Measurements from ENCODE around the gene TDRD10. TPM values are rescaled to one million over a fixed set of nuclear protein-coding genes. Genes with fewer than 3 reads are reported as not detected.
A peak's percentile ranks its signal among the peaks of the same experiment; 100 is the strongest.

TDRD10 gene
- polyA plus RNA-seq, 4 donors: 0.81 to 3.4 (median 1.6) TPM; not detected in 1

DNA sequence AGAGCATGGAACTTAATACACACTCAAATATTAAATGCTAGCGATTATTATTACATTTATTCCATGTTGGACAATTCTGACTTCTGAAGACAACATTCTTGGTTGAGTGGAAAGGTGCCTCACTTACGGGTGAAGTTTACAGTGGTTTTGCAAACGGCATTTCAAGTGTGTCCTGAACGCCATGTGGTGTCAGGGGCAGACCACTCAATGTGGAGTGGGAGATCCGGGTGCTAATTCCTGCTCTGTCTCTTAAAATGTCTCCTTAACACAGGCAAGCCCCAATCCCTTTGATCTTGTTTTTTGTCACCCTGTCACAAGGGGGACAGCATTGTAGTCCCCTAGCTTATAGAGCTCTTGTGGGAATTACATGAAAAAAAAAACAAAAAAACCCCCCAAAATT lies 5.6 kb upstream of the TDRD10 start:
- 71 to 83% (median 81%) methylated on average over 5 of the region's 5 CpGs for WGBS, 3 donors
- FAIRE-seq: no peak
- Histone ChIP-seq H3K4me3 (ENCODE audit: low read depth in 1 of 3, low read length in 3 of 3) (no peak overlapping the region), H3K9me3 (ENCODE audit: control insufficient read depth in 2 of 2, insufficient read depth in 1 of 2, low read depth in 1 of 2, low read length in 1 of 2) (no peaks in the 10 kb centered on the region), H3K4me1 (ENCODE audit: control insufficient read depth in 3 of 3, insufficient read depth in 2 of 3, low read depth in 1 of 3, low read length in 2 of 3) (peaks cover 0 to 3% (median 0%) of the 10 kb centered on the region in 3 donors), H3K36me3 (ENCODE audit: control insufficient read depth in 3 of 3, insufficient read depth in 2 of 3, low read depth in 1 of 3, low read length in 3 of 3) (peaks cover 0 to 2% (median 0%) of the 10 kb centered on the region in 3 donors), H3K27me3 (ENCODE audit: control insufficient read depth in 3 of 3, insufficient read depth in 3 of 3, low read length in 3 of 3) (peaks cover 0 to 31% (median 3%) of the 10 kb centered on the region in 3 donors), H3K27ac (ENCODE audit: low read depth in 1 of 3, low read length in 2 of 3) (no peak overlapping the region)
- DNase-seq: no peak

DNA sequence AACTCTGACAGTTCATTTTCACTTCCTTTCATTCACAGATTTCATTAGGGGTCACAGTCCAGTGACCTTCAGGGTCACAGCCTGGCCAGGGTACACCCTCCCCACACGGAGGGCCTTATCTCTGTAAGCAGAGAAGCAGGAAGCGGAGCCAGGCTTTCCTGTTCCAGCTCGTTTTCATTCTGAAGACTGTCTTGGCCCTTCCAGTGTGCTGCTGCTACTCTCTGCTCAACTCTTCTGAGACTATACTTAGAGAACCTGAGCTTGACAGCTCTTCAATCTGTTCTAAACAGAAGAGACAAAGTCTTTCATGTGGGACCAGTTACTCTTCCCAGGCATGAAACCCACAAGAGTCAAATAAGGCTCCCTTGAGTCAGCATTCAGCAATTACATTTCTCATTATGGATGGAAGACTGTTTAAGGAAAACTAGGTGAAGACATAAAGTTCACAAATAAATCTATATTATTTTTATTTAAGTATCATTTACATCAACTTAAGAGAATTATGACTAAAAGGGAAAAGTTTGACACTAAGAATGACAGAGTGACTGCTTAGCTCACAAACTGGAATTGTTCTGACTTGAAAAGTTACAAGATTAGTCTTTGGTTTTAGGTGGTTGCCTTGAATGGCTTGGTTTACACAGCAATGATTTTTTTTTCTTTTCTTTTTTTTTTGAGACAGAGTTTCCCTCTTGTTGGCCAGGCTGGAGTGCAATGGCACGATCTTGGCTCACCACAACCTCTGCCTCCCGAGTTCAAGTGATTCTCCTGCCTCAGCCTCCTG lies 4.8 kb upstream of the TDRD10 start:
- H3K36me3 ChIP-seq (ENCODE audit: control insufficient read depth in 3 of 3, insufficient read depth in 2 of 3, low read depth in 1 of 3, low read length in 3 of 3): no peaks in the 10 kb centered on the region
- DNase-seq: peak; percentile 61 to 66
- FAIRE-seq: no peak
- WGBS, 3 donors: 34 to 40% (median 39%) methylated on average over 5 of the region's 5 CpGs
- H3K27ac ChIP-seq (ENCODE audit: low read depth in 1 of 3, low read length in 2 of 3): peak overlapping the region in 1 of 3 donors; percentile 15
- H3K9me3 ChIP-seq (ENCODE audit: control insufficient read depth in 2 of 2, insufficient read depth in 1 of 2, low read depth in 1 of 2, low read length in 1 of 2): no peaks in the 10 kb centered on the region
- no peak overlapping the region for H3K4me3 ChIP-seq (ENCODE audit: low read depth in 1 of 3, low read length in 3 of 3)
- peaks cover 0 to 3% (median 0%) of the 10 kb centered on the region in 3 donors for H3K4me1 ChIP-seq (ENCODE audit: control insufficient read depth in 3 of 3, insufficient read depth in 2 of 3, low read depth in 1 of 3, low read length in 2 of 3)
- H3K27me3 ChIP-seq (ENCODE audit: control insufficient read depth in 3 of 3, insufficient read depth in 3 of 3, low read length in 3 of 3): peaks cover 2 to 33% (median 3%) of the 10 kb centered on the region in 3 donors

DNA sequence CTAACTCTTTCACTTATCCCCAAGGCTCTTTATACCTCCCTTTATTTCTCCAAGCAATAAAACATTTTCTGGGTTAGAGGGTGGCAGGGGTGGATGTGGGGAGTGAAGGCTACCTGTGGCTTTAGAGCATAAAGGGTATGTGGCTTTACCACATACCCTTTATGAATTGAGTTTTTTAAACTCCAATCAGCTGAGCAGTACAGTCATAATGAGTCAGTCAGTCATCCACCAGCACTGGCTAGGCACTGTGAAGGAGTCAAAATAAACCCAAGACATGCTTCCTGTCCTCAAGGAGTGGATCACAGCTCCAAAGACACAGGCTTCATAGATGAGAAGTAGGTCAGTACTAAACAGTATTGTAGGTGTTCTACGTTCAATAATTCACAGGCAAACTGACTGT lies 2.6 kb upstream of the TDRD10 start:
- Histone ChIP-seq H3K27me3 (ENCODE audit: control insufficient read depth in 3 of 3, insufficient read depth in 3 of 3, low read length in 3 of 3) (peaks cover 2 to 53% (median 5%) of the 10 kb centered on the region in 3 donors), H3K27ac (ENCODE audit: low read depth in 1 of 3, low read length in 2 of 3) (no peak overlapping the region), H3K4me3 (ENCODE audit: low read depth in 1 of 3, low read length in 3 of 3) (no peak overlapping the region), H3K4me1 (ENCODE audit: control insufficient read depth in 3 of 3, insufficient read depth in 2 of 3, low read depth in 1 of 3, low read length in 2 of 3) (peaks cover 0 to 3% (median 0%) of the 10 kb centered on the region in 3 donors), H3K36me3 (ENCODE audit: control insufficient read depth in 3 of 3, insufficient read depth in 2 of 3, low read depth in 1 of 3, low read length in 3 of 3) (no peaks in the 10 kb centered on the region), H3K9me3 (ENCODE audit: control insufficient read depth in 2 of 2, insufficient read depth in 1 of 2, low read depth in 1 of 2, low read length in 1 of 2) (peaks cover 0 to 6% of the 10 kb centered on the region in 2 donors)
- FAIRE-seq: no peak
- DNase-seq: no peak
- 83 to 100% (median 89%) methylated on average over 1 of the region's 1 CpG for WGBS, 3 donors

DNA sequence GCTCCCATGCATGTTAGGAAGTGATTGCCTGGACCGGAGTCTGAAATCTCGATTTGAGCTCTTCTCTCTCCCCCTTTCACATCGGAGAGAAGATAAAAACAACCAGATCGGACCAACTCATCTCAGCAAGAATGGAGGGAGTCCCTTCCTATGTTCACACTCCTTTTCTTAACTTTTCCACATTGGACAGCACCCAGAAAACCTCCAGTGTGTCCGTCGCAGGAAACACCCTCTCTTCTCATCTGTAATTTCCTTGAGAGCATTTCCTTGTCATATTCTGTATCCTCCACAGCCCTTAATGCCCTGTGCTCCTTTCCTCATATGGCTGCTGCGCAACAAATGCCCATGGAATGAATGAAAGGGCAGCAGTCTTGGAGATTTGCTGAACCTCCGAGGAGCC lies 1.5 kb upstream of the TDRD10 start:
- H3K36me3 ChIP-seq (ENCODE audit: control insufficient read depth in 3 of 3, insufficient read depth in 2 of 3, low read depth in 1 of 3, low read length in 3 of 3): no peaks in the 10 kb centered on the region
- H3K27me3 ChIP-seq (ENCODE audit: control insufficient read depth in 3 of 3, insufficient read depth in 3 of 3, low read length in 3 of 3): peaks cover 2 to 61% (median 5%) of the 10 kb centered on the region in 3 donors
- H3K9me3 ChIP-seq (ENCODE audit: control insufficient read depth in 2 of 2, insufficient read depth in 1 of 2, low read depth in 1 of 2, low read length in 1 of 2): peaks cover 0 to 6% of the 10 kb centered on the region in 2 donors
- peak overlapping the region in 1 of 3 donors; percentile 22 for H3K27ac ChIP-seq (ENCODE audit: low read depth in 1 of 3, low read length in 2 of 3)
- H3K4me3 ChIP-seq (ENCODE audit: low read depth in 1 of 3, low read length in 3 of 3): peak overlapping the region in 1 of 3 donors; percentile 22
- DNase-seq (no peak), FAIRE-seq (no peak)
- H3K4me1 ChIP-seq (ENCODE audit: control insufficient read depth in 3 of 3, insufficient read depth in 2 of 3, low read depth in 1 of 3, low read length in 2 of 3): peaks cover 0 to 3% (median 0%) of the 10 kb centered on the region in 3 donors
- 63 to 78% (median 70%) methylated on average over 8 of the region's 8 CpGs for WGBS, 3 donors

DNA sequence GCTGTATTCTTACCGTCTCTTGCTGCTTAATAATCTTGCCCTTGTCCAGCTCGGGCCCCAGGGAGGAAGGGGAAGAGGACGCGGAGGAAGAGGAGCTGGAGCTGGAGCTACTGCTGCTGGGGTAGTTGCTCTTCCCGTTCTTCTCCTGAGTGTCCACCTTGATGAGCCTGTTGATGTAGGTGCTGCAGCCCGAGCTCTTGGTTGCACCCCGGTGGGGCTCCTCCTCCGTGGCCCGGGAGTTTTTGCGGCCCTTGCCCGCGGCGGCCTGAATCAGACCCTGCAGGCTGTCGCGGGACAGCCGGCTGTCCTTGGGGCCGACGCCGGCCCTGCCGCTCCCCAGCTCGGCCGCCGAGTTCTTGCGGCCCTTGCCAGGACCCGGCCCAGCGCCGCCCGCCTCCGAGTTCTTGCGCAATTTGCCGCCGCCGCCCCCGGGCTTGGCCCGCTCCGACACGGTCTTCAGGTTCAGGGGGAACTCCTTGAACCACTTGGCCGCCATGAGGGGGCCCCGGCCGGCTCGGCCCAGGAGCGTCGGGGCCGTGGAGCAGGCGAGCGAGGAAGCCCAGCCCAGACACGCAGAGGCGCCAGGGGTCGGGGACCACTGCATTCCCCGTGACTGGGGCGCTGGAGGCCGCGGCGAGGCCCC lies 475 bp upstream of the TDRD10 start:
- Histone ChIP-seq H3K4me3 (ENCODE audit: low read depth in 1 of 3, low read length in 3 of 3) (peak overlapping the region in 2 of 3 donors; percentile 22 to 49), H3K27me3 (ENCODE audit: control insufficient read depth in 3 of 3, insufficient read depth in 3 of 3, low read length in 3 of 3) (peaks cover 2 to 62% (median 7%) of the 10 kb centered on the region in 3 donors)

DNA sequence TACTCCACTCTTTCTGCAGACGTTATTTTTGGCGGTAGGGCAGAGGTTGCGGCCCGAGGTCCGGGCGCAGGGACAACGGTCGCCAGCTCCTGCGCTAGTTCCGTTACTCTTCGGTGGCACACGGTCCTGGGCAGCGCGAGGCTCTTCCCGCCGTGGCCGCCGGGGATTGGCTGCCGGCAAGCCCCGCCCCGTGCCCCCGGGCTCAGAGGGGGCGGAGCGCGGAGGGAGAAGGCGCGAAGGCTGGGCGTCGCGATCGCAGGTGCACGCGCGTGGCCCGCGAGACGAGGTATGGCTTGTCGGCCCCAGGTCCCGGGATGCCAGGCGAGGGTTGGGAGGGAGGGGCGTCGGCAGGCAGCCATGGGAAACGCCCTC lies 711 bp downstream of the TDRD10 start:
- peaks cover 0 to 9% of the 10 kb centered on the region in 2 donors for H3K9me3 ChIP-seq (ENCODE audit: control insufficient read depth in 2 of 2, insufficient read depth in 1 of 2, low read depth in 1 of 2, low read length in 1 of 2)
- peak overlapping the region in 1 of 3 donors; percentile 75 for H3K27ac ChIP-seq (ENCODE audit: low read depth in 1 of 3, low read length in 2 of 3)
- H3K36me3 ChIP-seq (ENCODE audit: control insufficient read depth in 3 of 3, insufficient read depth in 2 of 3, low read depth in 1 of 3, low read length in 3 of 3): no peaks in the 10 kb centered on the region
- H3K4me3 ChIP-seq (ENCODE audit: low read depth in 1 of 3, low read length in 3 of 3): no peak overlapping the region
- H3K4me1 ChIP-seq (ENCODE audit: control insufficient read depth in 3 of 3, insufficient read depth in 2 of 3, low read depth in 1 of 3, low read length in 2 of 3): no peaks in the 10 kb centered on the region
- FAIRE-seq: no peak
- peaks cover 2 to 72% (median 7%) of the 10 kb centered on the region in 3 donors for H3K27me3 ChIP-seq (ENCODE audit: control insufficient read depth in 3 of 3, insufficient read depth in 3 of 3, low read length in 3 of 3)
- no peak for DNase-seq
- 23 to 45% (median 41%) methylated on average over 39 to 43 of the region's 43 CpGs for WGBS, 3 donors

More for the DNA sequence above, 475 bp upstream of the TDRD10 start:
- Histone ChIP-seq H3K36me3 (ENCODE audit: control insufficient read depth in 3 of 3, insufficient read depth in 2 of 3, low read depth in 1 of 3, low read length in 3 of 3) (no peaks in the 10 kb centered on the region), H3K27ac (ENCODE audit: low read depth in 1 of 3, low read length in 2 of 3) (peak overlapping the region in 1 of 3 donors; percentile 75), H3K9me3 (ENCODE audit: control insufficient read depth in 2 of 2, insufficient read depth in 1 of 2, low read depth in 1 of 2, low read length in 1 of 2) (peaks cover 0 to 9% of the 10 kb centered on the region in 2 donors), H3K4me1 (ENCODE audit: control insufficient read depth in 3 of 3, insufficient read depth in 2 of 3, low read depth in 1 of 3, low read length in 2 of 3) (peaks cover 0 to under 1% (median 0%) of the 10 kb centered on the region in 3 donors)
- WGBS, 3 donors: 3 to 8% (median 6%) methylated on average over 42 to 54 of the region's 54 CpGs
- DNase-seq (peak in 1 of 2 donors; percentile 42), FAIRE-seq (no peak)

DNA sequence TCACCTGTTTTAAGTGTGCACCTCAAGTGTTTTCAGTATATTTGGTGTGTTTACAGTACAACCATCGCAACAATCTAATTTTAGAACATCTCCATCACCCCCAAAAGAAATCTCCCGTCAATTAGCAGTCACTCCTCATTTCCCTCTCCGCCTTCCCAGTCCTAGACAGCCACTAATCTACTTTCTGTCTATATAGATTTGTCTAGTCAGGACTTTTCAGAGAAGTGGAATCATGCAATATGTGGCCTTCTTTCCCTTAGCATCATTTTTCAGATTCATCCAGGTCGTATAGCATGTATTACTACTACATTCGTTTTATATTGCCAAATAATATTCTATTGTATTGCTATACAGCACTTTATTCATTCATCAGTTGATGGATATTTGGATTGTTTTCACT lies 1.9 kb downstream of the TDRD10 start:
- Histone ChIP-seq H3K4me1 (ENCODE audit: control insufficient read depth in 3 of 3, insufficient read depth in 2 of 3, low read depth in 1 of 3, low read length in 2 of 3) (no peaks in the 10 kb centered on the region), H3K36me3 (ENCODE audit: control insufficient read depth in 3 of 3, insufficient read depth in 2 of 3, low read depth in 1 of 3, low read length in 3 of 3) (no peaks in the 10 kb centered on the region), H3K9me3 (ENCODE audit: control insufficient read depth in 2 of 2, insufficient read depth in 1 of 2, low read depth in 1 of 2, low read length in 1 of 2) (peaks cover 0 to 9% of the 10 kb centered on the region in 2 donors), H3K4me3 (ENCODE audit: low read depth in 1 of 3, low read length in 3 of 3) (no peak overlapping the region), H3K27ac (ENCODE audit: low read depth in 1 of 3, low read length in 2 of 3) (no peak overlapping the region), H3K27me3 (ENCODE audit: control insufficient read depth in 3 of 3, insufficient read depth in 3 of 3, low read length in 3 of 3) (peaks cover 2 to 78% (median 9%) of the 10 kb centered on the region in 3 donors)
- DNase-seq: no peak
- WGBS, 3 donors: 71 to 82% (median 74%) methylated on average over 5 of the region's 5 CpGs
- no peak for FAIRE-seq

DNA sequence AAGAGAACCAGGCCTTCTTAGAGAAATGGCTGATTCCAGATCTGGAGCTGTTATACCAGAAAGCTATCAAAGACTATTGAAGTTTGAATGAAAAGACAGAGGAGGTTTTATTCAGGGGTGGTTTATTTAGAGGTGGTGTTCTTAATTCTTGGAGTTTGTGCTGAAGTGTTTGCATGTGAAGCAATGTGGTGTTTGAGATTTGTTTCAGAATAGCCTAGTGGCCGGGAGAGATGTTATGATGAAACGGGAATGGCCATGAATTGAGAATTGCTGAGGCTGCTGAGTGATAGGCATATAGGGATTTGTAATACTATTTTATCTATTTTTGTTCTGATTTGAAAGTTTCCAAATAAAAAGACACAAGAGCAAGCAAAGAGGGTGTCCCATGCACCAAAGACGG lies 10.7 kb downstream of the TDRD10 start:
- Histone ChIP-seq H3K4me3 (ENCODE audit: low read depth in 1 of 3, low read length in 3 of 3) (no peak overlapping the region), H3K27me3 (ENCODE audit: control insufficient read depth in 3 of 3, insufficient read depth in 3 of 3, low read length in 3 of 3) (peaks cover 0 to 21% (median 2%) of the 10 kb centered on the region in 3 donors), H3K9me3 (ENCODE audit: control insufficient read depth in 2 of 2, insufficient read depth in 1 of 2, low read depth in 1 of 2, low read length in 1 of 2) (no peaks in the 10 kb centered on the region), H3K4me1 (ENCODE audit: control insufficient read depth in 3 of 3, insufficient read depth in 2 of 3, low read depth in 1 of 3, low read length in 2 of 3) (no peaks in the 10 kb centered on the region), H3K36me3 (ENCODE audit: control insufficient read depth in 3 of 3, insufficient read depth in 2 of 3, low read depth in 1 of 3, low read length in 3 of 3) (no peaks in the 10 kb centered on the region), H3K27ac (ENCODE audit: low read depth in 1 of 3, low read length in 2 of 3) (no peak overlapping the region)
- no peak for DNase-seq
- 74 to 83% (median 75%) methylated on average over 3 of the region's 3 CpGs for WGBS, 3 donors
- FAIRE-seq: no peak
